ENCODE measurements around the gene ASB17.
"Not testable (repeated sequence)": the region's sequence is repeated elsewhere in the genome, so short reads cannot be mapped to it uniquely, and the experiment has no call there.

- TF ChIP-seq, protein P1, sequence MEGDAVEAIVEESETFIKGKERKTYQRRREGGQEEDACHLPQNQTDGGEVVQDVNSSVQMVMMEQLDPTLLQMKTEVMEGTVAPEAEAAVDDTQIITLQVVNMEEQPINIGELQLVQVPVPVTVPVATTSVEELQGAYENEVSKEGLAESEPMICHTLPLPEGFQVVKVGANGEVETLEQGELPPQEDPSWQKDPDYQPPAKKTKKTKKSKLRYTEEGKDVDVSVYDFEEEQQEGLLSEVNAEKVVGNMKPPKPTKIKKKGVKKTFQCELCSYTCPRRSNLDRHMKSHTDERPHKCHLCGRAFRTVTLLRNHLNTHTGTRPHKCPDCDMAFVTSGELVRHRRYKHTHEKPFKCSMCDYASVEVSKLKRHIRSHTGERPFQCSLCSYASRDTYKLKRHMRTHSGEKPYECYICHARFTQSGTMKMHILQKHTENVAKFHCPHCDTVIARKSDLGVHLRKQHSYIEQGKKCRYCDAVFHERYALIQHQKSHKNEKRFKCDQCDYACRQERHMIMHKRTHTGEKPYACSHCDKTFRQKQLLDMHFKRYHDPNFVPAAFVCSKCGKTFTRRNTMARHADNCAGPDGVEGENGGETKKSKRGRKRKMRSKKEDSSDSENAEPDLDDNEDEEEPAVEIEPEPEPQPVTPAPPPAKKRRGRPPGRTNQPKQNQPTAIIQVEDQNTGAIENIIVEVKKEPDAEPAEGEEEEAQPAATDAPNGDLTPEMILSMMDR (IDR thresholded peaks at IDR 0.05), result not testable (repeated sequence)
- TF ChIP-seq POLR2A (IDR thresholded peaks at IDR 0.05), result not testable (repeated sequence)
Measured at GRCh38 chr1:75943037-75943436, 10.8 kb upstream of the ASB17 start.

Measured in body of pancreas (tissue), 4 donors.